ENCODE measurements around the gene ANAPC1. TPM values are rescaled to one million over a fixed set of nuclear protein-coding genes. Genes with fewer than 3 reads are reported as not detected.
"Not testable (repeated sequence)": the region's sequence is repeated elsewhere in the genome, so short reads cannot be mapped to it uniquely, and the experiment has no call there.

Gene ANAPC1
- total RNA-seq, 2 donors from 2014 or later: 49.0 to 50.6 TPM

DNA sequence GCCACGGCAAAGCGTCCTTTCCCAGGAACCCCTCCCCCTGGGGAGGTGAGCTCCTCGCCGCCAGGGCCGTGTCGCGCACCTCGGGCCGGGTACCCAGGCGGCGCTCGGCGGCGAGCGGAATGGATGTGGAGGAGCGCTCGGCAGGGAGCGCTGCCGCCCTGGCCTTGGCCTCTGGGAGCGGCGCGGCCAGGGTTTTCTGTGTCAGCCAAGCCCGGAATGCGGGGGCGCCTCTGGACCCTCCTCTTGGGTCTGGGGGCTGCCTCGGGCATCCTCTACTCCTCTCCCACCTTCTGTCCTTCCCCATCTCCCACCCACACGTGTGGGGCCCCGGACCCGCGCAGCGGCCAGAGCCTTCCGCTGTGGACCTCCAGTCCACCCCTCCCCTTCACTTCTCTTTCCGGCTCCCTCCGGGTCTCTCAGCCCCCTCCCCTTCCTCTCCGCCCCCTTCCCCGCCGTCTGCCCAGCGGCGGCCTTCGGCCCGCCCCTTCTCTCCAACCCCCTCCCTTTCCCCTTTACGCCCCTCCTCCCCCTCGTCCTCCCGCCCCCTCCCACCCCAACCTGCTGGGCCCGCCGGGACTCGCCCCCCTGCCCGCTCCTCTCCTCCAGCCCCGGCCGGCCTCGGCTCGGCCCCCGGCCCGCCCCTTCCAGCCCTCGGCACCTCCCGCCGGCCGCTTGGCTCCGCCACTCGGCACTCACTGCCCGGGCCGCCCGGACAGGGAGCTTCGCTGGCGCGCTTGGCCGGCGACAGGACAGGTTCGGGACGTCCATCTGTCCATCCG is 14.1 kb upstream of the ANAPC1 start, which contains the start of gene MERTK:
MERTK (plus strand) TSS at position 684 of the 779 bp plus-strand sequence. CDS start 129 bp downstream, outside the sequence.
- H3K4me1 Mint-ChIP-seq: peaks cover 7% of the 10 kb centered on the region
- no peak within 1 kb of the TSS for H3K27ac Mint-ChIP-seq
- peaks cover 20% of the 10 kb centered on the region for H3K27me3 Mint-ChIP-seq
- peak within 1 kb of the TSS; percentile 86 for H3K4me3 Mint-ChIP-seq
- H3K9me3 ChIP-seq (ENCODE audit: control insufficient read depth, low read length, poor library complexity, severe bottlenecking): no peaks in the 10 kb centered on the region
- ATAC-seq (peak; percentile 87), DNase-seq (peak; percentile 20 to 37 (median 34))
- no peaks in the 10 kb centered on the region for H3K36me3 Mint-ChIP-seq (ENCODE audit: low read depth)

DNA sequence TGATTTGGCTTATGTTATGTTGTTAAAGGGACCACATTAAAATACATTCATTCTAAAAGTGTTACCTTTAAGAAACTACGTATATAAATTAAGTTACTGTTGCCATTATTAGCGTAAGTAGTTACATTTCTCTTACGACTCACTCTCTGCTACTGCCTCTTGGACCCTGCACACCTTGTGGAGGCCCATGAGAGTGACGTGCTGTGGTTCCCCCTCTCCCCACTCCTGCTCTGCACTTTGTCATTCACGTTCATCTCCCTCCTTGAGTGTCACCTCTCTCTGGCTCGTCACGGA is 13.6 kb upstream of the ANAPC1 start:
- H3K4me3 Mint-ChIP-seq: peak overlapping the region; percentile 86
- no peak overlapping the region for H3K27ac Mint-ChIP-seq
- no peaks in the 10 kb centered on the region for H3K9me3 ChIP-seq (ENCODE audit: control insufficient read depth, low read length, poor library complexity, severe bottlenecking)
- H3K36me3 Mint-ChIP-seq (ENCODE audit: low read depth): no peaks in the 10 kb centered on the region
- no peak for ATAC-seq
- peaks cover 7% of the 10 kb centered on the region for H3K4me1 Mint-ChIP-seq
- peaks cover 19% of the 10 kb centered on the region for H3K27me3 Mint-ChIP-seq
- no peak for DNase-seq

DNA sequence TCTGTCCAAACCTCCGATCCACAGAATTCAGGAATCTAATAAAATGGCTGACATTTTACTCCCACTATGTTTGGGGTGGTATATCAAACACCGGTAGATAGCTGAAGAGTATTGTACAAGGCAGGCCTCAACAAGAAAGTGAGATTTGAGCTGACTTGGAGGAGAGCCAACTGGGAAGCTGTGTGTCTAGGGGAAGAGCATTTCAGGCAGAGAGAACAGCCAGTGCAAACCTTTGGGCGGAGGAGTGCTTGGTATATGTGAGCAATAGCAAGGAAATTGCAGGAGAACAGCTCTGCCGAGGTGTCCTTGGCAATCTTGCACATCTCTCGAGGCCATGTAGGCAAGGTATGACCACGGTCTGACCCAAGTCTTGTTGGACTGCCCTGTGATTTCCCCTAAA is 12.6 kb upstream of the ANAPC1 start:
- H3K4me3 Mint-ChIP-seq: no peak overlapping the region
- H3K9me3 ChIP-seq (ENCODE audit: control insufficient read depth, low read length, poor library complexity, severe bottlenecking): no peaks in the 10 kb centered on the region
- H3K4me1 Mint-ChIP-seq: peaks cover 7% of the 10 kb centered on the region
- H3K27me3 Mint-ChIP-seq: peaks cover 14% of the 10 kb centered on the region
- DNase-seq (no peak), ATAC-seq (no peak)
- H3K36me3 Mint-ChIP-seq (ENCODE audit: low read depth): no peaks in the 10 kb centered on the region
- H3K27ac Mint-ChIP-seq: no peak overlapping the region

DNA sequence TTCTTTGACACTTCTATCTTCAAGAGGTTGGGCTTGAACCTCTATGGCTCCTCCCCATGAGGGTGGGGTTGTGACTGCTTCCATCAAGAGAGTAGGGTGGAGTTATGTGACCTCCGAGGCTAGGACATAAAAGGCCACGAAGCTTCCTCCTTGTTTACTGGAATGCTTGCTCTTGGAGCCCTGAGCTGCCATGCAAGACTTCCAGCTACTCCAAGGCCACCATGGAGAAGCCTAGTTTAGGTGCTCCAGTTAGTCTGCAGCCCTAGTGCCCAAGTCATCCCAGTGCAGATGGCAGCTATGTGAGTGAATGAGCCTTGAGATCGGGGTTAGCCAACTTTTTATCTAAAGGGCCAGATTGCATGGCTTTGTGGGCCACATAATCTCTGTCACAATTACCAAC is 12.0 kb upstream of the ANAPC1 start:
- DNase-seq: no peak
- H3K9me3 ChIP-seq (ENCODE audit: control insufficient read depth, low read length, poor library complexity, severe bottlenecking): no peaks in the 10 kb centered on the region
- peaks cover 7% of the 10 kb centered on the region for H3K4me1 Mint-ChIP-seq
- no peak overlapping the region for H3K4me3 Mint-ChIP-seq
- peaks cover 14% of the 10 kb centered on the region for H3K27me3 Mint-ChIP-seq
- no peak overlapping the region for H3K27ac Mint-ChIP-seq
- no peaks in the 10 kb centered on the region for H3K36me3 Mint-ChIP-seq (ENCODE audit: low read depth)
- ATAC-seq: no peak

DNA sequence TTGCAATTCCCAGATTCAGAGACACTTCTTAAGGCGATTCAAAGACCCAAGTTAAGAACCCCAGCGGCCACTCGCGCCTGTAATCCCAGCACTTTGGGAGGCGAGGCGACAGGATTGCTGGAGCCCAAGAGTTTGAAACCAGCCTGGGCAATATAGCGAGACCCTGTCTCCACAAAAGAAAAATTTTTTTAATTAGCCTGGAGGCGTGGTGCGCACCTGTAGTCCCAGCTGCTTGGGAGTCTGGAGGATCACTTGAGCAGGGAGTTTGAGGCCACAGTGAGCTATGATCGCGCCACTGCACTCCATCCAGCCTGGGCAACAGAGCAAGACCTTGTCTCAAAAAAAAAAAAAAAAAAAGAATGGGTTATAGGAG is 585 bp upstream of the ANAPC1 start:
- H3K9me3 ChIP-seq (ENCODE audit: control insufficient read depth, low read length, poor library complexity, severe bottlenecking): no peaks in the 10 kb centered on the region
- H3K4me1 Mint-ChIP-seq: peaks cover 9% of the 10 kb centered on the region
- peak overlapping the region; percentile 97 for H3K4me3 Mint-ChIP-seq
- peaks cover 2% of the 10 kb centered on the region for H3K36me3 Mint-ChIP-seq (ENCODE audit: low read depth)
- no peak for ATAC-seq
- no peaks in the 10 kb centered on the region for H3K27me3 Mint-ChIP-seq
- H3K27ac Mint-ChIP-seq: peak overlapping the region; percentile 94
- no peak for DNase-seq

DNA sequence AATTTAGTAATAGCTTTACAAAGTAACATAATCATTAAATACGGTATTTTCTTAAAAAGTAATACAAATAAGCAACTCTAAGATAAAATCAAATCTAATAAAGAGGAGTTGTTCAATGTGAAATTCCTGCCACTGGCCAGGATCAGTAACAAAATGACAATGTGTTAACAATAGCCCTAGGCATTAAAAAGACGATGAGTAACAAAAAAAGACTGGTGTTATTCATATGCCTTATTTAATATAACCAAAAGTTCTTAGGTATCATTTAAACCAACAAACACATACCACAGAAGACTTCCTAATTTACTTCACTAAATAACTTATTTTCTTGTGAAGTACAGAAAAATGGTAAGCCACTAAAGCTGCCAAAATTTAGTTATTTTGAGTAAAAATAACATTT is 11.2 kb downstream of the ANAPC1 start:
- not testable (repeated sequence) for H3K27me3 Mint-ChIP-seq; H3K9me3 ChIP-seq (ENCODE audit: control insufficient read depth, low read length, poor library complexity, severe bottlenecking); H3K36me3 Mint-ChIP-seq (ENCODE audit: low read depth); H3K4me1 Mint-ChIP-seq; DNase-seq; H3K27ac Mint-ChIP-seq; H3K4me3 Mint-ChIP-seq; ATAC-seq

DNA sequence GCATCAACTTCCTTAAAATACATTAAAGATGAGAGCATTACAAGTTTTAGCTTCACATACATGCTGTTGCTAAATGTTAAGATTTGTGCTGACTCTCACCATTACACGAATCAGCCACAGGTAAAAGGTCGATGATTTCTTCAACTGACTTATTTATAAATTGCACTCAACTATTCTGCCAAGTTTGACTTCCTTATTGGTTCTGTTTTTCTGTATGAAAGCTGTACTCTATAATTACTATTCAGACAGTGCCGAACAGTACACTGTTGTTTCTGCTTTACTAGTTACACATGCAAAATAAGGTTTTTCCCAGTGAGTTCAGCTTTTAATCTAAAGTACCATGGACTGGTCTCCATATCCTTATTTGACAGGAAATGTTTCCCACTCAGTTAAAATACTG is 18.9 kb downstream of the ANAPC1 start:
- not testable (repeated sequence) for DNase-seq

DNA sequence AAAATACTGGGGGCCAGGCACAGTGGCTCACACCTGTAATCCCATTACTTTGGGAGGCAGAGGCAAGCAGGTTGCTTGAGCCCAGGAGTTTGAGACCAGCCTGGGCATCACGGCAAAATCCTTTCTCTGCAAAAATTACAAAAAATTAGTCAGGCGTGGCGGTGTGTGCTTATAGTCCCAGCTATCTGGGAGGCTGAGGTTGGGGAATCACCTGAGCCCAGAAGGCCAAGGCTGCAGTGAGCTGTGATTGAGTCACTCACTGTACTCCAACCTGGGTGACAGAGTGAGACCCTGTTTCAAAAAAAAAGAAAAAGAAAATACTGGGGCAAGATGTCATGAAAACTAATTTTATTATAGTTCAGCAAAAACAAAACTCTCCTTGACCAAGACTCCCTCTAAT is 24.0 kb downstream of the ANAPC1 start:
- H3K4me1 Mint-ChIP-seq; H3K4me3 Mint-ChIP-seq; H3K27me3 Mint-ChIP-seq; DNase-seq; H3K9me3 ChIP-seq (ENCODE audit: control insufficient read depth, low read length, poor library complexity, severe bottlenecking); ATAC-seq: not testable (repeated sequence)
- Mint-ChIP-seq H3K36me3 (ENCODE audit: low read depth) (peaks cover 11% of the 10 kb centered on the region), H3K27ac (peak overlapping the region; percentile 53)

More for the DNA sequence above, 18.9 kb downstream of the ANAPC1 start:
- H3K4me1 Mint-ChIP-seq; H3K27me3 Mint-ChIP-seq; H3K4me3 Mint-ChIP-seq; ATAC-seq; H3K27ac Mint-ChIP-seq; H3K36me3 Mint-ChIP-seq (ENCODE audit: low read depth); H3K9me3 ChIP-seq (ENCODE audit: control insufficient read depth, low read length, poor library complexity, severe bottlenecking): not testable (repeated sequence)

DNA sequence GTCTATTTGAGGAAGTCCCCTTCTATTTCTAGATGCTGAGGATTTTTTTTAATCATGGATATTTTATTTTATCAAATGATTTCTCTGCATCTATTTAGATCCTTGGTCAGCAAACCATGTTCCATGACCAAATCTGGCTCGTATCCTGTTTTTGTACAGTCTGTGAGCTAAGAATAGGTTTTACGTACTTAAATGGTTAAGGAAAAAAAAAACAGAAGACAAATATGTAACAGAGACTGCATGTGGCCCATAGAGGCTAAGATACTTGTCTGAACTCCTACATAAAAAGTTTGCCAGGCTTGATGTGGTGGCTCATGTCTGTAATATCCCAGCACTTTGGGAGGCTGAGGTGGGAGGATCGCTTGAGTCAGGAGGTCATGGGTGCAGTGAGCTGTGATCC is 31.4 kb downstream of the ANAPC1 start:
- ATAC-seq; H3K27me3 Mint-ChIP-seq; H3K4me3 Mint-ChIP-seq; H3K36me3 Mint-ChIP-seq (ENCODE audit: low read depth); DNase-seq; H3K4me1 Mint-ChIP-seq; H3K27ac Mint-ChIP-seq; H3K9me3 ChIP-seq (ENCODE audit: control insufficient read depth, low read length, poor library complexity, severe bottlenecking): not testable (repeated sequence)

DNA sequence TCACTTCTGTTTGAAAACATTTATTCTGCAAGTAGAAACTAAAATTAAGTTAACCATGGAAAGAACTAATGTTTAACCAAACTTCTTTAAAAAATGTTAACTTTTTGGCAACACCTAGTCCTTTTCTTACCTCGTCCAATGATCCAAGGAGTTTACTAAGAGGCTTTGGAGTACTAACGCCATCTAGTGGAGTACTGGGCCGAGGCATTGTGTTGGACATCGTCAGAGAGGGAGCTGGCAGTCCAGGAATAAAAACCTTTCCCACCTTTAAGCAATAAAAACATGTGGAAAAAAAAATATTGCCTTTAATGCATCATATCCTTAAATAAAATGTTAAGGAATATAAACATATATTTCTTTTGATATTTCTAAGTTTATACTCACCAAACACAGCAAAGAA is 33.3 kb downstream of the ANAPC1 start:
- ATAC-seq: peak; percentile 54
- not testable (repeated sequence) for DNase-seq

DNA sequence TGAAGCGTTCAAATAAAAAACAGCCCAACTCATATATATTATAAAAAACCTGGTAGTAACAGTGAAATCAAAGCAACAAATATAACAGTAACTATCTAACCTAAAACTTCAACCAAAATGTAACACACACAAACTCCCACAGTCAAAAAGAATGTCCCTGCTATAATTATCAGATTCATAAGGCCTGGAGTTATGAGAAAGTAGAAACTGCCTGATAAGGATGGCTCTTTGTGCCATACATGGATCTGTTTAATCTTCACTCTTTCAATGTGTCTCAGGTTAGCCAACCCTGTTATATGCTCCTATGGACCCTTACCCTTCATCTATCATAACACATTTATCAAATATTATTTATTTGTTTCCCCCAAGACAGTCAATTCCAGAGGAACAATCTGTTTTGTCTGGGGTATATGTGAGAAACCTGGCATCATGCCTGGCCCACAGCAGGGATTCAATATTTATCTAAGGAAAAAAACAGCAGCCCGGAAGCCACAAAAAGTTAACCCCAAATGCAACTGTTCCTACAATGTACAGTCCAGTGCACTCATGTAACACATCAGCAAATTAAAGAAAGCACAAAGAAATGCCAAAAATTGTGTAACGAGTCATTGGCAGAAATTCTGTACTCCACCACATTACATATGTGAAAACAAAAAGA is 44.2 kb downstream of the ANAPC1 start:
- not testable (repeated sequence) for DNase-seq; H3K9me3 ChIP-seq (ENCODE audit: control insufficient read depth, low read length, poor library complexity, severe bottlenecking); ATAC-seq; H3K27me3 Mint-ChIP-seq; H3K36me3 Mint-ChIP-seq (ENCODE audit: low read depth); H3K4me3 Mint-ChIP-seq
- peaks cover 11% of the 10 kb centered on the region for H3K4me1 Mint-ChIP-seq
- H3K27ac Mint-ChIP-seq: peak overlapping the region; percentile 61

More for the DNA sequence above, 33.3 kb downstream of the ANAPC1 start:
- H3K27me3 Mint-ChIP-seq; H3K36me3 Mint-ChIP-seq (ENCODE audit: low read depth); H3K9me3 ChIP-seq (ENCODE audit: control insufficient read depth, low read length, poor library complexity, severe bottlenecking); H3K4me3 Mint-ChIP-seq; H3K27ac Mint-ChIP-seq; H3K4me1 Mint-ChIP-seq: not testable (repeated sequence)

DNA sequence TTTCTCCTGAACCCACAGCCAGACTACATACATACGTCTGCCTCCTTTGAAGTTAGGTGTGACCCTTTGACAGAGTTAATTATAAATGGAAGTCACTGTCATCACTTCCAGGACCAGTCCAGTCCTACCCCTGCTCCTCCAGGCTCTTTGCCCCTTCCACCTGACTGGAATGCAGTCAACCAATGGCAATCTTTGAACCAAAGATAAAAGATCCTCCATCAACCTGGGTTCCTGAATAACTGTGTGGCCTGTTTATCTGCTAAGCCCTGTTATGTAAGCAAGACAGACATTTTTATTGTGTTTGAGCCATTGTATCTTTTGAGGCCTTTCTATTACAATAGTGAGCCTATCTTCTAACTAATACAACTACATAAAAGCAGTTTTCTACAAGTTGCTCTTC is 45.0 kb downstream of the ANAPC1 start:
- not testable (repeated sequence) for H3K36me3 Mint-ChIP-seq (ENCODE audit: low read depth); H3K9me3 ChIP-seq (ENCODE audit: control insufficient read depth, low read length, poor library complexity, severe bottlenecking); H3K27me3 Mint-ChIP-seq; H3K4me3 Mint-ChIP-seq; DNase-seq; ATAC-seq
- peak overlapping the region; percentile 61 for H3K27ac Mint-ChIP-seq
- peaks cover 11% of the 10 kb centered on the region for H3K4me1 Mint-ChIP-seq

DNA sequence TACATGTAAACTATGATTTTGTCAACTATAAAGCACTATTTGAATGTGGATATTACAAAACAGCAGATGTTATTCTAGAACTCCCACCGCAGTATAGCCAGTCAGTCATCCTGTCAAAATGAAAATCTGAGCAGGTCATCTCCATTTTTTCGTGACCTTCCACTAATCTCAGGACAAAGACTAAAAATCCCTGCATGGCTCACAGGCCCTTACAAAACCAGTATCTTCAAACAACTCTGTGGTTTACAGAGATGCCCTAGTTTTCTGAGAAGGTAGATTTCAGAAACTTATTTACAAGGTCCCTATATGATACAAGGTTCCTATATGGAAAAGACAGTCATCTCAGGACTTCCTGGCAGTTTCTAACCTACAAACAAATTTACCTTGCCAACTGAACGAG is 49.8 kb downstream of the ANAPC1 start:
- DNase-seq; H3K36me3 Mint-ChIP-seq (ENCODE audit: low read depth); ATAC-seq: not testable (repeated sequence)

DNA sequence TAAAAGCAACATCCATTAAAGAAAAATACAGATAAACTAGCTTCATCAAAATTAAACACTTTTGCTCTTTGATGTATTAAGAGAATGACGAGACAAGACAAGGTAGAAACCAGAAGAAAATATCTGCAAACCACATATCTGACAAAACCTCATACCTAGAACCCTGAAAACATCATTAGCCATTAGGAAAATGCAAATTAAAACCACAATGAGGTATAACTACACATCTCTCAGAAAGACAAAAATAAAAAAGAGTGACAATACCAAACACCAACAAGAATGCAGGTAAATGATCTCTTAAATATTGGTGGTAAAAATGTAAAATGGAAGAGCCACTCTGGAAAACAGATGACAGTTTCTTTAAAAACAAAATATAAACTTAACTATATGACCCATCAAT is 53.5 kb downstream of the ANAPC1 start:
- H3K9me3 ChIP-seq (ENCODE audit: control insufficient read depth, low read length, poor library complexity, severe bottlenecking); DNase-seq; H3K27me3 Mint-ChIP-seq; H3K4me3 Mint-ChIP-seq; ATAC-seq; H3K4me1 Mint-ChIP-seq; H3K36me3 Mint-ChIP-seq (ENCODE audit: low read depth): not testable (repeated sequence)
- peak overlapping the region; percentile 14 for H3K27ac Mint-ChIP-seq

More for the DNA sequence above, 49.8 kb downstream of the ANAPC1 start:
- not testable (repeated sequence) for H3K27me3 Mint-ChIP-seq; H3K4me3 Mint-ChIP-seq; H3K4me1 Mint-ChIP-seq; H3K9me3 ChIP-seq (ENCODE audit: control insufficient read depth, low read length, poor library complexity, severe bottlenecking)
- peak overlapping the region; percentile 68 for H3K27ac Mint-ChIP-seq

Data from T-helper 17 cell (primary cell).